ENCODE data around the gene ZNF274. TPM values are rescaled to one million over a fixed set of nuclear protein-coding genes. Genes with fewer than 3 reads are reported as not detected.

Gene ZNF274
- total RNA-seq, 3 donors from 2014 or later (not counting 1 experiment from before 2014, with no cell fraction given): 25.5 to 33.0 (median 30.1) TPM

DNA sequence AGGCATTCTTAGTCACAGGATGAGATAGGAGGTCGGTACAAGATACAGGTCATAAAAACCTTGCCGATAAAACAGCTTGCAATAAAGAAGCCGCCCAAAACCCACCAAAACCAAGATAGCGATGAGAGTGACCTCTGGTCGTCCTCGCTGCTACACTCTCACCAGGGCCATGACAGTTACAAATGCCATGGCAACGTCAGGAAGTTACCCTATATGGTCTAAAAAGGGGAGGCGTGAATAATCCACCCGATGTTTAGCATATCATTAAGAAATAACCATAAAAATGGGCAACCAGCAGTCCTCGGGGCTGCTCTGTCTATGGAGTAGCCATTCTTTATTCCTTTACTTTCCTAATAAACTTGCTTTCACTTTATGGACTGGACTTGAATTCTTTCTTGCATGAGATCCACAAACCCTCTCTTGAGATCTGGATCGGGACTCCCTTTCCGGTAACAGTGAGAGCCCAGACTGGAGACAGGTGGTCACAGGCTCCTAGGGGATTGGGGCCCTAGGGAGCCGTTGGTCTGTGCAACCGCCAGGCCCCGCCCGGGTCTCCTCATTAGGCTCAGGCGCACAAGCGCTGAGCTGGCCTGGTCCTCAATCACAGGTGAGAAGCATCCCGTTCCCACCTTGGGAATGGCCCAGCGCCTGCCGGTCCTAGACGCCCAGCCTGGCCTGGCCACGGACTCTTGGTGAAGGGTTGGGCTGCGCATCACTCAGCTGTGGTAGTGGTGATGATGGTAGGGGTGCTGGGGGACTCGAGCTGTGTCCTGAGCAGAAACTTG is 34.9 kb downstream of the ZNF274 start:
- H3K27me3 Mint-ChIP-seq (ENCODE audit: low read depth in 2 of 2): peaks cover 3 to 5% of the 10 kb centered on the region in 2 donors
- H3K27ac Mint-ChIP-seq: no peak overlapping the region
- H3K9me3 Mint-ChIP-seq: peaks cover 3 to 11% of the 10 kb centered on the region in 2 donors
- Histone ChIP-seq H3K9me3 (ENCODE audit: control insufficient read depth, insufficient read depth, low read length) (peaks cover 61% of the 10 kb centered on the region), H3K27me3 (ENCODE audit: control insufficient read depth, insufficient read depth, low read length) (no peaks in the 10 kb centered on the region), H3K4me1 (ENCODE audit: control insufficient read depth, insufficient read depth, low read length) (no peaks in the 10 kb centered on the region), H3K27ac (ENCODE audit: low read length) (no peak overlapping the region), H3K36me3 (ENCODE audit: control insufficient read depth, insufficient read depth, low read length) (peaks cover under 1% of the 10 kb centered on the region), H3K4me3 (ENCODE audit: low read length) (no peak overlapping the region)
- DNase-seq (no peak), ATAC-seq (no peak)
- no peaks in the 10 kb centered on the region for H3K4me1 Mint-ChIP-seq
- intact Hi-C loops (cut with micrococcal nuclease): no loop called here
- 95% methylated on average over 25 of the region's 25 CpGs for WGBS (ENCODE audit: insufficient coverage)
- H3K36me3 Mint-ChIP-seq: peaks cover 18% of the 10 kb centered on the region
- H3K4me3 Mint-ChIP-seq: peak overlapping the region; percentile 13
- TF ChIP-seq CTCF (IDR thresholded peaks at IDR 0.05): no peak

DNA sequence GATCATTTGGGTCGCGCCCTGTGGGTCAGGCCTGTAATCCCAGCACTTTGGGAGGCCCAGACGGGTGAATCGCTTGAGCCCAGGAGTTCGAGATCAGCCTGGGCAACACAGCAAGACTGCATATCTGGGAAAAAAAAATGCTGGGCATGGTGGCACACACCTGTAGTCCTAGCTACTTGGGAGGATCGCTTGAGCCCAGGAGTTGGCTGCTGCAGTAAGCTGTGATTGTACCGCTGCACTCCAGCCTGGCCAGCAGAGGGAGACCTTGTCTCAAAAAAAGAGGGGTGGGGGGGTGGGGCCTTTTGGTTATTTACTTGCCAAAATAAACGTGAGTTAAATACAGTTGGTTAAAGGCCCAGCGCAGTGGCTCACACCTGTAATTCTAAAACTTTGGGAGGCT is 36.0 kb downstream of the ZNF274 start:
- H3K36me3 Mint-ChIP-seq: peaks cover 17% of the 10 kb centered on the region
- intact Hi-C loops (cut with micrococcal nuclease): no loop called here
- H3K4me1 Mint-ChIP-seq: no peaks in the 10 kb centered on the region
- no peak overlapping the region for H3K4me3 ChIP-seq (ENCODE audit: low read length)
- H3K27me3 Mint-ChIP-seq (ENCODE audit: low read depth in 2 of 2): peaks cover 3 to 7% of the 10 kb centered on the region in 2 donors
- 58% methylated on average over 9 of the region's 9 CpGs for WGBS (ENCODE audit: insufficient coverage)
- peak in 1 of 2 donors; percentile 46 for DNase-seq
- H3K9me3 ChIP-seq (ENCODE audit: control insufficient read depth, insufficient read depth, low read length): peaks cover 52% of the 10 kb centered on the region
- ATAC-seq: peak in 1 of 3 donors; percentile 53
- no peaks in the 10 kb centered on the region for H3K4me1 ChIP-seq (ENCODE audit: control insufficient read depth, insufficient read depth, low read length)
- H3K9me3 Mint-ChIP-seq: peaks cover 3 to 9% of the 10 kb centered on the region in 2 donors
- no peaks in the 10 kb centered on the region for H3K27me3 ChIP-seq (ENCODE audit: control insufficient read depth, insufficient read depth, low read length)
- no peak for TF ChIP-seq CTCF (IDR thresholded peaks at IDR 0.05)
- no peak overlapping the region for H3K27ac ChIP-seq (ENCODE audit: low read length)
- H3K4me3 Mint-ChIP-seq: no peak overlapping the region
- no peak overlapping the region for H3K27ac Mint-ChIP-seq
- H3K36me3 ChIP-seq (ENCODE audit: control insufficient read depth, insufficient read depth, low read length): no peaks in the 10 kb centered on the region

- Mint-ChIP-seq H3K4me1 (peaks cover 29 to 41% of the 10 kb centered on the region in 2 donors), H3K27ac (peak overlapping the region; percentile 85 to 91), H3K27me3 (ENCODE audit: low read depth in 2 of 2) (no peaks in the 10 kb centered on the region), H3K36me3 (peaks cover 15% of the 10 kb centered on the region), H3K9me3 (peaks cover 0 to 5% of the 10 kb centered on the region in 2 donors), H3K4me3 (peak overlapping the region; percentile 97)
- H3K4me1 ChIP-seq (ENCODE audit: control insufficient read depth, insufficient read depth, low read length): peaks cover 18% of the 10 kb centered on the region
- peak overlapping the region; percentile 86 for H3K4me3 ChIP-seq (ENCODE audit: low read length)
- H3K27ac ChIP-seq (ENCODE audit: low read length): peak overlapping the region; percentile 59
- DNase-seq (no peak), ATAC-seq (no peak)
- 11% methylated on average over 23 of the region's 23 CpGs for WGBS (ENCODE audit: insufficient coverage)
- peaks cover 4% of the 10 kb centered on the region for H3K9me3 ChIP-seq (ENCODE audit: control insufficient read depth, insufficient read depth, low read length)
- peaks cover 15% of the 10 kb centered on the region for H3K36me3 ChIP-seq (ENCODE audit: control insufficient read depth, insufficient read depth, low read length)
- intact Hi-C loops (cut with micrococcal nuclease): no loop called here
- no peak for TF ChIP-seq CTCF (IDR thresholded peaks at IDR 0.05)
- H3K27me3 ChIP-seq (ENCODE audit: control insufficient read depth, insufficient read depth, low read length): no peaks in the 10 kb centered on the region
Measured at GRCh38 chr19:58227964-58228584, 45.2 kb downstream of the ZNF274 start.

Measured in natural killer cell (primary cell).